HepG2 (cell line): ENCODE measurements around the gene LEPROT. TPM values are rescaled to one million over a fixed set of nuclear protein-coding genes. Genes with fewer than 3 reads are reported as not detected.

Experiments used
- ATAC-seq: fragments of 200-7000 bp; cut with Tn5 transposase; 3 replicates; pipeline ENCODE4 v1.9.1; 2020; ENCODE audit warnings: mild to moderate bottlenecking, moderate library complexity
- BruUV-seq: library from RNA; stranded (reverse); fragments of 400-500 nt; replicated peaks from 2 replicates; lab custom pipeline; 2021; lab: Mats Ljungman, UMichigan
- CTCF ChIA-PET: fragments of 300-600 bp; formaldehyde crosslinking; extraction: SDS; loops from one replicate; lab custom pipeline; 2021; ENCODE audit warnings: low total read pairs, inconsistent platforms, low intra/inter-chr PET ratio; lab: Yijun Ruan, JAX
- POLR2A ChIA-PET: fragments of 350-600 bp; sonication (Branson Sonifier 250); formaldehyde crosslinking; loops from one replicate; lab custom pipeline; 2020; ENCODE audit warnings: antibody characterized with exemption, inconsistent platforms; lab: Yijun Ruan, JAX
- DNase-seq: peaks from one replicate; pipeline ENCODE4 v3.0.0-alpha.2; 2015; ENCODE audit warnings: low spot score
- FAIRE-seq: peaks from 3 replicates; lab custom pipeline; 2011; peaks lifted over from hg19 to GRCh38; lab: Jason Lieb, UNC
- H2AFZ ChIP-seq: one replicate; pipeline ENCODE4 v1.6.1; 2011; ENCODE audit warnings: low read length, inconsistent platforms
- H3K27ac ChIP-seq: fragments of 300-600 bp; 3 replicates; pipeline ENCODE4 v1.8.0; 2011; ENCODE audit warnings: mixed run types, mild to moderate bottlenecking, mixed read lengths, low read length, inconsistent platforms; ENCODE audit not compliant: insufficient read depth; ENCODE audit errors: extremely low read length
- H3K27me3 ChIP-seq, 2 experiments: fragments of 200-600 bp in 1 of 2; 2 replicates in 1 of 2; 3 replicates in 1 of 2; pipeline versions ENCODE4 v1.6.0 to v1.8.0; 2011; ENCODE audit warnings: low read length in 2 of 2, mild to moderate bottlenecking in 2 of 2, moderate library complexity in 2 of 2, inconsistent platforms in 1 of 2; ENCODE audit not compliant: insufficient read depth in 2 of 2, control insufficient read depth in 1 of 2
- H3K36me3 ChIP-seq, 2 experiments: fragments of 200-600 bp in 1 of 2; replicated peaks in 1 of 2; 2 replicates in 1 of 2; 3 replicates in 1 of 2; pipeline versions ENCODE4 v1.5.1 to v1.8.0; 2011; ENCODE audit warnings: low read length in 2 of 2, inconsistent platforms in 1 of 2; ENCODE audit not compliant: insufficient read depth in 2 of 2, control insufficient read depth in 1 of 2
- H3K4me1 ChIP-seq: 2 replicates; pipeline ENCODE4 v1.5.1; 2012; ENCODE audit warnings: low read length, inconsistent platforms; ENCODE audit not compliant: insufficient read depth
- H3K4me2 ChIP-seq: 2 replicates; pipeline ENCODE4 v1.6.0; 2011; ENCODE audit warnings: low read depth, low read length, inconsistent platforms
- H3K4me3 ChIP-seq, 3 experiments: fragments of 200-600 bp in 1 of 3; sonication (generic), shearing (Covaris generic) in 1 of 3; replicated peaks in 1 of 3; 2 replicates each; pipeline ENCODE4 v1.5.1; 2011 to 2016; ENCODE audit warnings: low read length in 3 of 3, inconsistent platforms in 2 of 3, low read depth in 2 of 3, mild to moderate bottlenecking in 2 of 3, control low read depth in 1 of 3, mixed read lengths in 1 of 3; ENCODE audit not compliant: insufficient read depth in 1 of 3
- H3K79me2 ChIP-seq: one replicate; pipeline ENCODE4 v1.6.1; 2011; ENCODE audit warnings: low read length, inconsistent platforms; ENCODE audit not compliant: insufficient read depth
- H3K9ac ChIP-seq: 2 replicates; pipeline ENCODE4 v1.6.0; 2011; ENCODE audit warnings: mild to moderate bottlenecking, low read depth, low read length, inconsistent platforms; ENCODE audit not compliant: insufficient read depth
- H3K9me3 ChIP-seq: 2 replicates; pipeline ENCODE4 v1.5.1; 2012; ENCODE audit warnings: mild to moderate bottlenecking, low read length
- H4K20me1 ChIP-seq: 2 replicates; pipeline ENCODE4 v1.6.0; 2011; ENCODE audit warnings: inconsistent platforms, mild to moderate bottlenecking, low read length, moderate library complexity; ENCODE audit not compliant: insufficient read depth
- BRF2 ChIP-seq: sonication (generic); formaldehyde crosslinking; IDR thresholded peaks from 2 replicates; pipeline ENCODE4 v1.8.1; 2022; ENCODE audit warnings: mild to moderate bottlenecking, missing genetic modification reagents
- DNMT1 ChIP-seq: sonication (generic); formaldehyde crosslinking; IDR thresholded peaks from 2 replicates; pipeline ENCODE4 v1.5.1; 2020; ENCODE audit warnings: mild to moderate bottlenecking, missing genetic modification reagents
- FOXM1 ChIP-seq: sonication (generic); formaldehyde crosslinking; IDR thresholded peaks from 2 replicates; pipeline ENCODE4 v1.5.0; 2020; ENCODE audit warnings: missing genetic modification reagents
- GMEB1 ChIP-seq: sonication (generic); formaldehyde crosslinking; IDR thresholded peaks from 2 replicates; pipeline ENCODE4 v1.5.1; 2020; ENCODE audit warnings: missing genetic modification reagents, mild to moderate bottlenecking, borderline replicate concordance
- MLLT10 ChIP-seq: sonication (generic); formaldehyde crosslinking; IDR thresholded peaks from 2 replicates; pipeline ENCODE4 v1.4.0; 2020; ENCODE audit warnings: missing genetic modification reagents
- SALL1 ChIP-seq: sonication (generic); formaldehyde crosslinking; IDR thresholded peaks from 2 replicates; pipeline ENCODE4 v1.8.0; 2022; ENCODE audit warnings: mild to moderate bottlenecking, missing genetic modification reagents
- TAF15 ChIP-seq: fragments of 200-400 bp; formaldehyde crosslinking; IDR thresholded peaks from one replicate; pipeline ENCODE4 v1.6.1; 2018; ENCODE audit warnings: mild to moderate bottlenecking, low read depth, low read length; ENCODE audit not compliant: poor library complexity, severe bottlenecking
- ZNF205 ChIP-seq: IDR thresholded peaks from 2 replicates; pipeline ENCODE4 v1.6.1; 2018; ENCODE audit warnings: missing biosample characterization, missing genetic modification reagents
- ZNF687 ChIP-seq: sonication (generic); formaldehyde crosslinking; IDR thresholded peaks from 2 replicates; pipeline ENCODE4 v1.5.1; 2020; ENCODE audit warnings: mild to moderate bottlenecking, missing genetic modification reagents, moderate library complexity
- ZNF749 ChIP-seq: sonication (generic); formaldehyde crosslinking; IDR thresholded peaks from 2 replicates; pipeline ENCODE4 v1.8.0; 2022; ENCODE audit warnings: mild to moderate bottlenecking, missing genetic modification reagents, moderate library complexity, borderline replicate concordance
- WGBS: methylation state at CpG from one replicate; pipeline ENCODE4 v1.1.6; 2017; ENCODE audit warnings: low lambda C conversion rate; 5-methylcytosine and 5-hydroxymethylcytosine counted together
- in situ Hi-C: cut with HindIII; loops from 2 replicates; pipeline ENCODE4 v1.10.0; 2017; ENCODE audit warnings: low pct_unique_long_range_greater_than_20kb; ENCODE audit not compliant: extremely low pct_ligation_motif_present
- intact Hi-C: fragments of 100-400 bp; cut with micrococcal nuclease; formaldehyde crosslinking; loops from one replicate; pipeline ENCODE4 v1.10.0; 2022; ENCODE audit not compliant: unreplicated experiment
- polyA plus RNA-seq, 8 experiments: library from polyadenylated mRNA; depleted of rRNA in 3 of 8; stranded (reverse) in 7 of 8; unstranded in 1 of 8; fragments of >200 nt; fragmentation: Illumina TruSeq in 4 of 8; extraction: Trizol in 4 of 8; gene quantifications; 2 replicates each; pipeline versions ENCODE4 v1.2.1 to v1.2.3, GENCODE V29; 2011 to 2016; ENCODE audit warnings: low read depth in 4 of 8, missing spikeins in 1 of 8, mixed read lengths in 1 of 8; ENCODE audit not compliant: insufficient read depth in 1 of 8
- total RNA-seq, 5 experiments: library from RNA; depleted of rRNA; stranded (reverse); fragments of >200 nt; fragmentation: Illumina TruSeq; extraction: Trizol; gene quantifications; 2 replicates each; pipeline ENCODE4 v1.2.3, GENCODE V29; 2016; ENCODE audit warnings: low read depth in 1 of 5

LEPROT gene
- total and polyA plus RNA-seq, 2 of the 13 experiments (the other 11 are each of a cell fraction or from before 2014, with no cell fraction given): 36.8 to 51.4 TPM

GRCh38 chr1:65393928-65394327 lies 26.5 kb upstream of the LEPROT start:
- in situ Hi-C loops: no loop called here
- WGBS: 100% methylated on average over 1 of the region's 1 CpG

More at GRCh38 chr1:65393928-65394327, 26.5 kb upstream of the LEPROT start:
- no peak overlapping the region for H2AFZ ChIP-seq
- no TSS peak for BruUV-seq
- intact Hi-C loops: no loop called here
- FAIRE-seq: no peak
- no peaks in the 10 kb centered on the region for H3K4me1 ChIP-seq
- CTCF ChIA-PET: no interaction called here
- H3K9me3 ChIP-seq: no peaks in the 10 kb centered on the region
- no peaks in the 10 kb centered on the region for H3K27me3 ChIP-seq
- no peak for ATAC-seq
- H3K4me2 ChIP-seq: no peak overlapping the region
- TF ChIP-seq GMEB1 (no peak), ZNF205 (CRISPR knock-in tag) (no peak), DNMT1 (CRISPR knock-in tag) (no peak), FOXM1 (CRISPR knock-in tag) (no peak), ZNF749 (no peak), BRF2 (CRISPR knock-in tag) (no peak), SALL1 (CRISPR knock-in tag) (no peak), MLLT10 (CRISPR knock-in tag) (no peak), ZNF687 (no peak), TAF15 (no peak)
- no peaks in the 10 kb centered on the region for H4K20me1 ChIP-seq
- no peak overlapping the region for H3K9ac ChIP-seq
- DNase-seq: no peak
- H3K79me2 ChIP-seq: no peaks in the 10 kb centered on the region
- H3K4me3 ChIP-seq: no peak overlapping the region
- no peak overlapping the region for H3K27ac ChIP-seq
- no peaks in the 10 kb centered on the region for H3K36me3 ChIP-seq
- POLR2A ChIA-PET: interaction anchor here (1.0 kb wide), 1 partner anchor 14 kb away, joined by 3 read pairs; no protein-coding TSS in a partner anchor
